A673 (cell line): Measurements from ENCODE around the gene CREB5. TPM values are rescaled to one million over a fixed set of nuclear protein-coding genes. Genes with fewer than 3 reads are reported as not detected.

Experiments
- BruUV-seq: library from RNA; stranded (reverse); fragments of 400-500 nt; replicated peaks from 2 replicates; lab custom pipeline; 2021; lab: Mats Ljungman, UMichigan
- CTCF ChIA-PET: fragments of 300-600 bp; sonication (Branson Sonifier 250); formaldehyde crosslinking; loops from one replicate; lab custom pipeline; 2022; ENCODE audit warnings: antibody characterized with exemption; lab: Charles Lee
- POLR2A ChIA-PET: fragments of 300-600 bp; sonication (Branson Sonifier 250); formaldehyde crosslinking; loops from one replicate; lab custom pipeline; 2022; ENCODE audit warnings: antibody characterized with exemption; ENCODE audit not compliant: low non-redundant PET; lab: Charles Lee
- DNase-seq: peaks from one replicate; pipeline ENCODE4 v3.0.0-alpha.2; 2015; ENCODE audit warnings: low spot score
- H3K27ac ChIP-seq: fragments of 200-600 bp; sonication (generic); 2 replicates; pipeline ENCODE4 v1.5.1; 2016; ENCODE audit warnings: mixed run types, low read depth, mild to moderate bottlenecking, mixed read lengths, antibody characterized with exemption, low read length; ENCODE audit not compliant: poor library complexity, severe bottlenecking
- H3K27me3 ChIP-seq: fragments of 200-600 bp; sonication (generic); replicated peaks from 2 replicates; pipeline ENCODE4 v1.6.1; 2017; ENCODE audit warnings: mixed run types, low read depth, mild to moderate bottlenecking, mixed read lengths, antibody characterized with exemption, low read length; ENCODE audit not compliant: insufficient read depth, poor library complexity
- H3K36me3 ChIP-seq: fragments of 200-600 bp; sonication (generic); 2 replicates; pipeline ENCODE4 v1.6.1; 2016; ENCODE audit warnings: mixed run types, mild to moderate bottlenecking, mixed read lengths, antibody characterized with exemption, low read length; ENCODE audit not compliant: insufficient read depth, poor library complexity, severe bottlenecking
- H3K4me1 ChIP-seq: fragments of 200-600 bp; sonication (generic); 2 replicates; pipeline ENCODE4 v1.6.1; 2017; ENCODE audit warnings: mixed run types, mild to moderate bottlenecking, mixed read lengths, antibody characterized with exemption, low read length; ENCODE audit not compliant: insufficient read depth, poor library complexity, severe bottlenecking
- H3K4me3 ChIP-seq: fragments of 200-600 bp; sonication (generic); 2 replicates; pipeline ENCODE4 v1.5.1; 2016; ENCODE audit warnings: low read depth, mixed run types, mild to moderate bottlenecking, mixed read lengths, low read length; ENCODE audit not compliant: poor library complexity, severe bottlenecking
- H3K9me3 ChIP-seq: fragments of 200-600 bp; sonication (generic); 2 replicates; pipeline ENCODE4 v1.6.1; 2016; ENCODE audit warnings: mixed run types, low read depth, mild to moderate bottlenecking, mixed read lengths, antibody characterized with exemption, low read length; ENCODE audit not compliant: poor library complexity, severe bottlenecking
- CTCF ChIP-seq: fragments of 300-800, 200-600 bp; sonication (generic); conservative IDR thresholded peaks from 2 replicates; pipeline ENCODE4 v1.5.1; 2017; ENCODE audit warnings: low read depth, mild to moderate bottlenecking, antibody characterized with exemption, low read length, moderate library complexity, mixed read lengths
- EZH2 ChIP-seq: fragments of 200-600 bp; sonication (generic); IDR thresholded peaks from 2 replicates; pipeline ENCODE4 v1.6.1; 2017; ENCODE audit warnings: borderline replicate concordance, low read depth, mild to moderate bottlenecking, mixed read lengths, antibody characterized with exemption, low read length; ENCODE audit not compliant: poor library complexity, severe bottlenecking
- intact Hi-C: fragments of 100-400 bp; cut with micrococcal nuclease; formaldehyde crosslinking; loops from one replicate; pipeline ENCODE4 v1.10.0; 2022; ENCODE audit not compliant: unreplicated experiment
- total RNA-seq: library from RNA; stranded (reverse); gene quantifications from 2 replicates; pipeline ENCODE4 v1.2.3, GENCODE V29; 2021

CREB5 gene
- total RNA-seq, 1 experiment from 2014 or later, result 10.3 TPM

GRCh38 chr7:28423918-28424514, 11.7 kb downstream of the CREB5 start:
- Histone ChIP-seq H3K27me3 (no peaks in the 10 kb centered on the region), H3K4me1 (no peaks in the 10 kb centered on the region), H3K27ac (no peak overlapping the region), H3K9me3 (no peaks in the 10 kb centered on the region), H3K4me3 (no peak overlapping the region), H3K36me3 (no peaks in the 10 kb centered on the region)
- no peak for DNase-seq
- intact Hi-C loops, result no loop called here
- POLR2A ChIA-PET, result no interaction called here
- CTCF ChIA-PET, result no interaction called here
- TF ChIP-seq CTCF, result no peak
- no peak for TF ChIP-seq EZH2
- BruUV-seq, result no TSS peak

- Histone ChIP-seq H3K36me3 (no peaks in the 10 kb centered on the region), H3K9me3 (no peaks in the 10 kb centered on the region), H3K27ac (no peak overlapping the region), H3K4me3 (no peak overlapping the region), H3K27me3 (no peaks in the 10 kb centered on the region), H3K4me1 (no peaks in the 10 kb centered on the region)
- POLR2A ChIA-PET, result no interaction called here
- CTCF ChIA-PET, result no interaction called here
- intact Hi-C loops, result no loop called here
- no peak for DNase-seq
- no peak for TF ChIP-seq CTCF
- TF ChIP-seq EZH2, result no peak
- no TSS peak for BruUV-seq
Measured at GRCh38 chr7:28425496-28425895, 13.2 kb downstream of the CREB5 start.

- Histone ChIP-seq H3K27ac (no peak overlapping the region), H3K9me3 (no peaks in the 10 kb centered on the region), H3K4me1 (no peaks in the 10 kb centered on the region), H3K36me3 (no peaks in the 10 kb centered on the region), H3K4me3 (no peak overlapping the region), H3K27me3 (no peaks in the 10 kb centered on the region)
- no TSS peak for BruUV-seq
- intact Hi-C loops, result no loop called here
- no peak for DNase-seq
- POLR2A ChIA-PET, result no interaction called here
- CTCF ChIA-PET, result no interaction called here
- TF ChIP-seq CTCF, result no peak
- TF ChIP-seq EZH2, result no peak
Measured at GRCh38 chr7:28427236-28427635, 14.9 kb downstream of the CREB5 start.
